GM23338 (cell line): ENCODE data around the gene USP1. TPM values are rescaled to one million over a fixed set of nuclear protein-coding genes. Genes with fewer than 3 reads are reported as not detected.
A peak's percentile ranks its signal among the peaks of the same experiment; 100 is the strongest.

ENCODE experiments used
- ATAC-seq: fragments of 200-7000 bp; cut with Tn5 transposase; 3 replicates; pipeline ENCODE4 v1.9.1; 2020
- DNase-seq: peaks from one replicate; pipeline ENCODE4 v3.0.0-alpha.2; 2015; ENCODE audit warnings: low spot score
- H2AFZ ChIP-seq: fragments of 200-600 bp; sonication (generic); 2 replicates; pipeline ENCODE4 v1.8.0; 2016; ENCODE audit warnings: antibody characterized with exemption, mild to moderate bottlenecking, moderate library complexity
- H3F3A ChIP-seq: fragments of 200-600 bp; sonication (generic); replicated peaks from 2 replicates; pipeline ENCODE4 v1.8.0; 2017; ENCODE audit warnings: antibody characterized with exemption, mixed run types, low read depth
- H3K27ac ChIP-seq: fragments of 200-600 bp; sonication (generic); 2 replicates; pipeline ENCODE4 v1.6.1; 2016; ENCODE audit warnings: low read depth
- H3K27me3 ChIP-seq: fragments of 200-600 bp; sonication (generic); 2 replicates; pipeline ENCODE4 v1.8.0; 2016; ENCODE audit warnings: mild to moderate bottlenecking, mixed run types, moderate library complexity; ENCODE audit not compliant: insufficient read depth
- H3K36me3 ChIP-seq: fragments of 200-600 bp; sonication (generic); 2 replicates; pipeline ENCODE4 v1.8.0; 2016; ENCODE audit warnings: mild to moderate bottlenecking; ENCODE audit not compliant: insufficient read depth
- H3K4me1 ChIP-seq: fragments of 200-600 bp; sonication (generic); 2 replicates; pipeline ENCODE4 v1.8.0; 2016; ENCODE audit warnings: mild to moderate bottlenecking, moderate library complexity; ENCODE audit not compliant: insufficient read depth
- H3K4me2 ChIP-seq: fragments of 200-600 bp; sonication (generic); 2 replicates; pipeline ENCODE4 v1.7.1; 2017; ENCODE audit warnings: mixed run types
- H3K4me3 ChIP-seq: fragments of 200-600 bp; sonication (generic); 2 replicates; pipeline ENCODE4 v1.6.1; 2016; ENCODE audit warnings: mixed run types
- H3K79me2 ChIP-seq: fragments of 200-600 bp; sonication (generic); replicated peaks from 2 replicates; pipeline ENCODE4 v1.8.0; 2017; ENCODE audit warnings: mild to moderate bottlenecking; ENCODE audit not compliant: insufficient read depth
- H3K9me2 ChIP-seq: fragments of 200-600 bp; sonication (generic); 2 replicates; pipeline ENCODE4 v1.8.0; 2017; ENCODE audit not compliant: insufficient read depth
- H4K20me1 ChIP-seq: fragments of 200-600 bp; sonication (generic); replicated peaks from 2 replicates; pipeline ENCODE4 v1.8.0; 2017; ENCODE audit warnings: mild to moderate bottlenecking; ENCODE audit not compliant: insufficient read depth
- H3K27ac Mint-ChIP-seq: 2 replicates; pipeline ENCODE4 v1.8.0; 2020; ENCODE audit warnings: inconsistent platforms, mild to moderate bottlenecking, moderate library complexity, mixed read lengths
- H3K27me3 Mint-ChIP-seq: 3 replicates; pipeline ENCODE4 v1.8.0; 2022; ENCODE audit warnings: low read depth, mild to moderate bottlenecking, moderate library complexity, mixed read lengths, inconsistent platforms; ENCODE audit not compliant: insufficient read depth, poor library complexity
- H3K36me3 Mint-ChIP-seq: 3 replicates; pipeline ENCODE4 v1.8.0; 2021; ENCODE audit warnings: low read depth, mild to moderate bottlenecking, inconsistent platforms, moderate library complexity, mixed read lengths
- H3K4me1 Mint-ChIP-seq: 3 replicates; pipeline ENCODE4 v1.8.0; 2020; ENCODE audit warnings: mild to moderate bottlenecking, inconsistent platforms, mixed read lengths
- H3K4me3 Mint-ChIP-seq: 3 replicates; pipeline ENCODE4 v1.8.0; 2021; ENCODE audit warnings: moderate library complexity, mild to moderate bottlenecking, inconsistent platforms, mixed read lengths
- H3K9me3 Mint-ChIP-seq: 3 replicates; pipeline ENCODE4 v1.8.0; 2020; ENCODE audit warnings: moderate library complexity, mild to moderate bottlenecking, inconsistent platforms, mixed read lengths
- EZH2phosphoT487 ChIP-seq: fragments of 200-600 bp; sonication (generic); IDR thresholded peaks from one replicate; pipeline ENCODE4 v1.8.1; 2018; ENCODE audit warnings: antibody characterized with exemption; ENCODE audit not compliant: unreplicated experiment
- POLR2AphosphoS5 ChIP-seq: IDR thresholded peaks from 2 replicates; pipeline ENCODE4 v1.6.1; 2016; ENCODE audit warnings: antibody characterized with exemption, low read depth
- STAT1 ChIP-seq: IDR thresholded peaks from one replicate; pipeline ENCODE4 v1.6.1; 2016; ENCODE audit warnings: antibody characterized with exemption; ENCODE audit not compliant: unreplicated experiment
- ZNF114 ChIP-seq: fragments of 250-450 bp; sonication (Bioruptor Pico); IDR thresholded peaks from 2 replicates; pipeline ENCODE4 v1.5.0; 2020; ENCODE audit warnings: mild to moderate bottlenecking, moderate library complexity
- ZNF331 ChIP-seq: fragments of 250-450 bp; sonication (Bioruptor Pico); IDR thresholded peaks from 2 replicates; pipeline ENCODE4 v1.5.0; 2020; ENCODE audit warnings: low read depth, mild to moderate bottlenecking, moderate library complexity
- polyA plus RNA-seq: library from polyadenylated mRNA; unstranded; fragments of >200 nt; fragmentation: Nextera tagmentation; extraction: Ambion mirVana; gene quantifications from 2 replicates; pipeline ENCODE4 v1.2.1, GENCODE V29; 2016
- total RNA-seq: library from RNA; depleted of rRNA; stranded (reverse); fragments of >200 nt; shearing (Covaris generic); gene quantifications from 2 replicates; pipeline ENCODE4 v1.2.3, GENCODE V29; 2014
- TF ChIP-seq, protein P1 (sequence below): fragments of 250-450 bp; sonication (Bioruptor Pico); IDR thresholded peaks from 2 replicates; pipeline ENCODE4 v1.5.0; 2020; ENCODE audit warnings: mild to moderate bottlenecking, moderate library complexity

The USP1 gene
- total and polyA plus RNA-seq, 2 experiments from 2014 or later = 45.6 to 74.6 TPM

GRCh38 chr1:62494137-62494536 is 57.3 kb downstream of the USP1 start:
- Histone ChIP-seq H3F3A (no peaks in the 10 kb centered on the region), H3K79me2 (no peaks in the 10 kb centered on the region), H3K36me3 (no peaks in the 10 kb centered on the region), H3K4me1 (no peaks in the 10 kb centered on the region), H3K27me3 (no peaks in the 10 kb centered on the region), H3K4me3 (no peak overlapping the region), H3K4me2 (no peak overlapping the region), H2AFZ (no peak overlapping the region), H3K27ac (no peak overlapping the region), H3K9me2 (no peaks in the 10 kb centered on the region), H4K20me1 (no peaks in the 10 kb centered on the region)
- peaks cover 6% of the 10 kb centered on the region; the same call in 2 of the 3 replicates for H3K36me3 Mint-ChIP-seq
- DNase-seq (peak; percentile 8), ATAC-seq (no peak)
- H3K9me3 Mint-ChIP-seq = no peaks in the 10 kb centered on the region
- TF ChIP-seq, protein P1, sequence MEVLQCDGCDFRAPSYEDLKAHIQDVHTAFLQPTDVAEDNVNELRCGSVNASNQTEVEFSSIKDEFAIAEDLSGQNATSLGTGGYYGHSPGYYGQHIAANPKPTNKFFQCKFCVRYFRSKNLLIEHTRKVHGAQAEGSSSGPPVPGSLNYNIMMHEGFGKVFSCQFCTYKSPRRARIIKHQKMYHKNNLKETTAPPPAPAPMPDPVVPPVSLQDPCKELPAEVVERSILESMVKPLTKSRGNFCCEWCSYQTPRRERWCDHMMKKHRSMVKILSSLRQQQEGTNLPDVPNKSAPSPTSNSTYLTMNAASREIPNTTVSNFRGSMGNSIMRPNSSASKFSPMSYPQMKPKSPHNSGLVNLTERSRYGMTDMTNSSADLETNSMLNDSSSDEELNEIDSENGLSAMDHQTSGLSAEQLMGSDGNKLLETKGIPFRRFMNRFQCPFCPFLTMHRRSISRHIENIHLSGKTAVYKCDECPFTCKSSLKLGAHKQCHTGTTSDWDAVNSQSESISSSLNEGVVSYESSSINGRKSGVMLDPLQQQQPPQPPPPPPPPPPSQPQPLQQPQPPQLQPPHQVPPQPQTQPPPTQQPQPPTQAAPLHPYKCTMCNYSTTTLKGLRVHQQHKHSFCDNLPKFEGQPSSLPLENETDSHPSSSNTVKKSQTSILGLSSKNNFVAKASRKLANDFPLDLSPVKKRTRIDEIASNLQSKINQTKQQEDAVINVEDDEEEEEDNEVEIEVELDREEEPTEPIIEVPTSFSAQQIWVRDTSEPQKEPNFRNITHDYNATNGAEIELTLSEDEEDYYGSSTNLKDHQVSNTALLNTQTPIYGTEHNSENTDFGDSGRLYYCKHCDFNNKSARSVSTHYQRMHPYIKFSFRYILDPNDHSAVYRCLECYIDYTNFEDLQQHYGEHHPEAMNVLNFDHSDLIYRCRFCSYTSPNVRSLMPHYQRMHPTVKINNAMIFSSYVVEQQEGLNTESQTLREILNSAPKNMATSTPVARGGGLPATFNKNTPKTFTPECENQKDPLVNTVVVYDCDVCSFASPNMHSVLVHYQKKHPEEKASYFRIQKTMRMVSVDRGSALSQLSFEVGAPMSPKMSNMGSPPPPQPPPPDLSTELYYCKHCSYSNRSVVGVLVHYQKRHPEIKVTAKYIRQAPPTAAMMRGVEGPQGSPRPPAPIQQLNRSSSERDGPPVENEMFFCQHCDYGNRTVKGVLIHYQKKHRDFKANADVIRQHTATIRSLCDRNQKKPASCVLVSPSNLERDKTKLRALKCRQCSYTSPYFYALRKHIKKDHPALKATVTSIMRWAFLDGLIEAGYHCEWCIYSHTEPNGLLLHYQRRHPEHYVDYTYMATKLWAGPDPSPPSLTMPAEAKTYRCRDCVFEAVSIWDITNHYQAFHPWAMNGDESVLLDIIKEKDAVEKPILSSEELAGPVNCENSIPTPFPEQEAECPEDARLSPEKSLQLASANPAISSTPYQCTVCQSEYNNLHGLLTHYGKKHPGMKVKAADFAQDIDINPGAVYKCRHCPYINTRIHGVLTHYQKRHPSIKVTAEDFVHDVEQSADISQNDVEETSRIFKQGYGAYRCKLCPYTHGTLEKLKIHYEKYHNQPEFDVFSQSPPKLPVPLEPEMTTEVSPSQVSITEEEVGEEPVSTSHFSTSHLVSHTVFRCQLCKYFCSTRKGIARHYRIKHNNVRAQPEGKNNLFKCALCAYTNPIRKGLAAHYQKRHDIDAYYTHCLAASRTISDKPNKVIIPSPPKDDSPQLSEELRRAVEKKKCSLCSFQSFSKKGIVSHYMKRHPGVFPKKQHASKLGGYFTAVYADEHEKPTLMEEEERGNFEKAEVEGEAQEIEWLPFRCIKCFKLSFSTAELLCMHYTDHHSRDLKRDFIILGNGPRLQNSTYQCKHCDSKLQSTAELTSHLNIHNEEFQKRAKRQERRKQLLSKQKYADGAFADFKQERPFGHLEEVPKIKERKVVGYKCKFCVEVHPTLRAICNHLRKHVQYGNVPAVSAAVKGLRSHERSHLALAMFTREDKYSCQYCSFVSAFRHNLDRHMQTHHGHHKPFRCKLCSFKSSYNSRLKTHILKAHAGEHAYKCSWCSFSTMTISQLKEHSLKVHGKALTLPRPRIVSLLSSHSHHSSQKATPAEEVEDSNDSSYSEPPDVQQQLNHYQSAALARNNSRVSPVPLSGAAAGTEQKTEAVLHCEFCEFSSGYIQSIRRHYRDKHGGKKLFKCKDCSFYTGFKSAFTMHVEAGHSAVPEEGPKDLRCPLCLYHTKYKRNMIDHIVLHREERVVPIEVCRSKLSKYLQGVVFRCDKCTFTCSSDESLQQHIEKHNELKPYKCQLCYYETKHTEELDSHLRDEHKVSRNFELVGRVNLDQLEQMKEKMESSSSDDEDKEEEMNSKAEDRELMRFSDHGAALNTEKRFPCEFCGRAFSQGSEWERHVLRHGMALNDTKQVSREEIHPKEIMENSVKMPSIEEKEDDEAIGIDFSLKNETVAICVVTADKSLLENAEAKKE (CRISPR knock-in tag) = no peak
- no peak overlapping the region for H3K4me3 Mint-ChIP-seq
- peaks cover 13% of the 10 kb centered on the region; the same call in 2 of the 3 replicates for H3K4me1 Mint-ChIP-seq
- no peaks in the 10 kb centered on the region for H3K27me3 Mint-ChIP-seq
- no peak overlapping the region for H3K27ac Mint-ChIP-seq

DNA sequence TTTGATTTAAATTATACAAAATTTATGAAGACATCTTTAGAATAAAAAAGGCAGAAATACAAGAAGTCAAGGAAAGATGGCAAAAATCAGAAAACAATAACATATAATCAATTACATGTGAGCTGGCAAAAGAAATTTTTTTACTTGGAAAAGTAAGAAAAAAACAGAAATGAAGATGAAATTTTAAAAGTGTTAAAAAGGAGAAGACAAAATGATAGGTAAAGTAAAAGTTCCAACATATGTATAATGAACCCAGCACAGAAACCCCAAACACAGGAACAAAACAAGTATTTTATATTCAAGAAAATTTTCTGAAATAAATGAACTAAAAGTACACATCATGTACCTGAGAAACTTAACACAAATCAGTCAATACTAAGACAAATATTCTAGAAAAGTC is 63.4 kb downstream of the USP1 start:
- no peaks in the 10 kb centered on the region for H3K79me2 ChIP-seq
- H3K27me3 ChIP-seq = no peaks in the 10 kb centered on the region
- H3K27ac Mint-ChIP-seq = no peak overlapping the region
- H3K9me3 Mint-ChIP-seq = no peaks in the 10 kb centered on the region
- H2AFZ ChIP-seq = no peak overlapping the region
- no peaks in the 10 kb centered on the region for H3K9me2 ChIP-seq
- peaks cover 4% of the 10 kb centered on the region; the same call in 2 of the 3 replicates for H3K36me3 Mint-ChIP-seq
- H3K4me2 ChIP-seq = no peak overlapping the region
- no peaks in the 10 kb centered on the region for H3K36me3 ChIP-seq
- no peak for DNase-seq
- H3F3A ChIP-seq = no peaks in the 10 kb centered on the region
- no peak for ATAC-seq
- no peaks in the 10 kb centered on the region for H3K4me1 ChIP-seq
- peaks cover 2% of the 10 kb centered on the region for H3K27me3 Mint-ChIP-seq
- H3K27ac ChIP-seq = no peak overlapping the region
- H3K4me1 Mint-ChIP-seq = no peaks in the 10 kb centered on the region
- no peak overlapping the region for H3K4me3 ChIP-seq
- no peak overlapping the region for H3K4me3 Mint-ChIP-seq
- H4K20me1 ChIP-seq = no peaks in the 10 kb centered on the region
- TF ChIP-seq POLR2AphosphoS5 = no peak
- TF ChIP-seq ZNF114 (CRISPR knock-in tag) = no peak
- no peak for TF ChIP-seq EZH2phosphoT487
- TF ChIP-seq ZNF331 (CRISPR knock-in tag) = no peak
- no peak for TF ChIP-seq STAT1
- TF ChIP-seq, protein P1 (CRISPR knock-in tag) = no peak
